IPS-18c (cell line): Measurements from ENCODE around the gene ZNF106.

ENCODE experiments used
- H3K4me3 ChIP-seq: 2 replicates; pipeline ENCODE4 v1.7.0; 2013; ENCODE audit warnings: low read depth, mild to moderate bottlenecking, low read length, moderate library complexity; ENCODE audit not compliant: insufficient read depth
- H3K9me3 ChIP-seq: one replicate; pipeline ENCODE4 v1.6.1; 2013; ENCODE audit warnings: mild to moderate bottlenecking, low read length, moderate library complexity; ENCODE audit not compliant: control insufficient read depth, insufficient read depth

Gene ZNF106

GRCh38 chr15:42491539-42492225 lies 741 bp upstream of the ZNF106 start:
- peak overlapping the region; percentile 92 for H3K4me3 ChIP-seq
- H3K9me3 ChIP-seq, result no peaks in the 10 kb centered on the region

- H3K9me3 ChIP-seq, result no peaks in the 10 kb centered on the region
- H3K4me3 ChIP-seq, result peak overlapping the region; percentile 92
Observed at GRCh38 chr15:42490291-42490670, 660 bp downstream of the ZNF106 start.

DNA sequence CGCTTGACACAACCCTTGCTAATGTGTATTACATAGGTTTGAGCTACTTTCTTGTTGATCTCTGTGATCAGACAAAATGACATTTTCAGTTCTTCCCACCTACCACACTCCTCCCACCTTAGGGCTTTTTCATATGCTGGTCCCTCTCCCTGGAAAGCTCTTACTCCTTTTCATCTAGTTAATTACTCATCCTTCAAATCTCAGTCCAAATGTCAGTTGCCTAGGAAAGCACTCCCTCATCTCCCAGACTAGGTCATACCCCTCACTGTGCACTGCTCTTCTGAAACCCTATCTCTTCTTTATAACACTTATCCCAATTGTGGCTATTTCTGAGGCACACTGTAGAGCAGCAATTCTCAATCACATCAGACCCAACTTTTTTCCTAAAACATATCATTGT lies 7.3 kb downstream of the ZNF106 start:
- H3K4me3 ChIP-seq, result no peak overlapping the region
- peaks cover 3% of the 10 kb centered on the region for H3K9me3 ChIP-seq

- no peak overlapping the region for H3K4me3 ChIP-seq
Observed at GRCh38 chr15:42482701-42483100, 8.2 kb downstream of the ZNF106 start.

DNA sequence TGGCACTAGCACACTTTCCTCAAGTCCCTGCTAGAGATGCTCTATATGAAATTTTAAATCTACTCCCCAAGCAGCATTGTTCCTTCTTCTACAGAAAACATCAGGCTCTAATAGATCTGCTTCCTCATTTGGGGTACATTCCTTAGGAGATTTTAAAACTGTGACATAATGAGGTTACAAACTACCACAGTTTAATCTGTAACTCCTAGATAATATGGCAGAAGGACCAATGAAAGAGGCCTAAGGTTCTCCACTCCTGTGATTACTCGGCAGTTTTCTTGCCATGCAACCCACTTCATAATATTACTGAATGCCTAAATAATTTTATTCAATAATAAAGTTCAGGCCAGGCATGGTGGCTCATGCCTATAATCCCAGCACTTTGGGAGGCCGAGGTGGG lies 16.1 kb downstream of the ZNF106 start:
- Histone ChIP-seq H3K9me3 (no peaks in the 10 kb centered on the region), H3K4me3 (no peak overlapping the region)

More at GRCh38 chr15:42482701-42483100, 8.2 kb downstream of the ZNF106 start:
- peaks cover 3% of the 10 kb centered on the region for H3K9me3 ChIP-seq

GRCh38 chr15:42471002-42471401 lies 19.9 kb downstream of the ZNF106 start:
- Histone ChIP-seq H3K9me3 (peaks cover 2% of the 10 kb centered on the region), H3K4me3 (no peak overlapping the region)

DNA sequence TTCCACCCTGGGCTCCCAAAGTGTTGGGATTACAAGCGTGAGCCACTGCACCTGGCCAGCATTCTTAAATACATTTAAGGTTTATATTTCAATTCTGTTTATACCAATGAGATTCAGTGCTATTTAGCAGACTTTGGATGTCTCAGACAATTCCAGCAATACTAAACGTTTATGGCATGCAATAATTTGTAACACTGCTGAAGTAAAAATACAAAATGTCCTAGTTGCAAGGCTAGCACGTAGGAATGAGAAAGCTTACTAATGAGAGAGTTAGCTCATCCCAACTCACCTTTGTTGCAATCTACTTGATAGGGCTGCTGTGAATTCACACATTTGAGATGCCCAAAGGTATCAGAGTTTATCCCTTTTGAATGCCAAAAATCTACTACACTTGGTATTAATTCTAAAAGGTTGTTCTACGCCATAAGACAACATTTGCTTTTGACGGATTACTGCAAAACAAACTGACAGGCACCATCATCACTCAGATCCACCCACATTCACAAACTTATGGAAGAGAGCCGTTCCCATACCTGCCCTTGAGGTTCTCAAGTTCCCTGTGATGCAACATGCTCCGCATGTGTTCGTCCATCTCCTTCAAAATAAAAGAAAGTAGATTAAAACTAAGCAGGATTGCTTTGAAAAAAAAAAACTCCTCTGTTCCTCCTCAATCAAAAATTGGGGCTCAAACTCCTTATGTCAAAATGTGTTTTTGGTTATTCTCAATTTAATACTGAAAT lies 25.3 kb downstream of the ZNF106 start:
- Histone ChIP-seq H3K4me3 (no peak overlapping the region), H3K9me3 (peaks cover 2% of the 10 kb centered on the region)

DNA sequence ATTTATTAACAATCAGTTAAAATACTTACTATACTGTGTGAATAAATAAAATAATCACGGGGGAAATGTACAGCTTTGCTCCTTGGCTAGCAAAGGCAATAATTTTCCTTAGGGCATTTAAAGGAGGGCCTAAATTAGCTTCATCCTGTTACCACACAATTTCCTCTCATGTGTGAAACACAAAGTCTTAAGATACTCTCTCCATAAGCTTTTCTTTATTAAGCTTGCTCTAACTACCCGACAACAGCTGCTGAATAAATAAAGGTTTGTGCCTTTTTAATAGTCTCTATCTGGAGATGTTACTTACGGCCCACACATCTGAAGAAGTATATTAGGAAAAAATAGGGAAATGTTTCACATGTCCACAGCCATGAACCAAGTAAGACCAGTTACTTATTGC lies 29.7 kb downstream of the ZNF106 start:
- no peak overlapping the region for H3K4me3 ChIP-seq

DNA sequence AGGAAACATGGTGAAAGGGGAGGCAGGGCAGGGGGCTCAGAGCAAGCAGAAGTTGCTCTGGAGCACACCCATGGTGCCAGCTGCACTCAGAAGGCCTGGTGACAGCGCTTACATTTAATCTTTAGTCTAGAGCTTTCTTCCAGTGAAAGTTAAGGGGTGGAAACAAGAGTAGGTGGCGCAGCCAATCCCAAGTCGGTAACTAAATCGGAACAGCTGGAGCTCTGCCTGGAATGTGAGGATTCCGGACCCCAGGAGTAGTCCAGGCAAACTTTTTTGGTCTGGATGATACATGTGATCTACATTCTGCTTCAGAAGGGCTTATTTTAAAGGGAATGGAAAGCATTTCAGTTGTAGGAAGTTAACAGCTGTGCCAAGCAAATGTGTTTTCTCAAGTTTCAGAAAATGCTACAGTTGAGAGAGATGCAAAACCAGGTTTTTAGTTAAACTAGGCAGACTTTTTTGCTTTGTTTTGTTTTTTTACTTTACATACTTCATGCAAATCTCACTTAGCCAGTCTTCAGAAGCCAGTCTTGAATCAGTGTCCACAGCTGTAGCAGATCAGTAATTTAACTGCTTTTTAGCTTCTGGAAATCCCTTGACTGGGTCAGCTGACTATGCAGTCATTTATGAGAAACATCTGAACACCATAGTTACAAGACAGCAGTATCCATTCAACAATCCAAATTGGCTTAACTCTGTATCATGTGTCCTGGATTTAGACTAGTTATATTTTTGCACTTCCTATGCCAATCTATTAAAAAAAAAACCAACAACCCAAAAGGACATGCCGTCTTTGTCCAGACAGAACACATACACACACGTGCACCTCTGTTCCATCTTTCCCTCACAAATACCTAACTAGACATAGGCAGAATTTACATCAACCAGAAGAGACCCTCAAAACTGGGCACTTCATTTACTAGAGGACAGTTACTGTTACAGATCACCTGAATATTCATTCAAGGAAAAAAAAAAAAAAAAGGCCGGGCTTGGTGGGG lies 33.2 kb downstream of the ZNF106 start:
- Histone ChIP-seq H3K9me3 (no peaks in the 10 kb centered on the region), H3K4me3 (peak overlapping the region; percentile 10; the same call in 1 of the 2 replicates)

More for the DNA sequence above, 29.7 kb downstream of the ZNF106 start:
- no peaks in the 10 kb centered on the region for H3K9me3 ChIP-seq

GRCh38 chr15:42456971-42457370 lies 34.0 kb downstream of the ZNF106 start:
- Histone ChIP-seq H3K4me3 (no peak overlapping the region), H3K9me3 (no peaks in the 10 kb centered on the region)

DNA sequence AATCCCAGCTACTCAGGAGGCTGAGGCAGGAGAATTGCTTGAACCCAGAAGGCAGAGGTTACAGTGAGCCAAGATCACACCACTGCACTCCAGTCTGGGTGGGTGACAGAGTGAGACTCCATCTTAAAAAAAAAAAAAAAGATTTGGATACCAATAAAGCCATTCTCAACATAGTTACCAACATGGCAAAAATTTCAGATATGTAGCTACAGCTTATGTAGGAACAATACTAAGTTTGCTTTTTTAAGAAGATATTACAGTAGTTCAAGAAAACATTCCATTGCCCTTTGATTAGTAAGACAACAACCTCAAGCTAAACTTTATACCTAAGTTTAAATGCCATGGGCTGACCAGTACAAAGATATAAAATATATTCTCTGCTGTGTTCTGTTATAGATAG lies 34.4 kb downstream of the ZNF106 start:
- Histone ChIP-seq H3K9me3 (no peaks in the 10 kb centered on the region), H3K4me3 (no peak overlapping the region)

- H3K4me3 ChIP-seq, result no peak overlapping the region
- H3K9me3 ChIP-seq, result no peaks in the 10 kb centered on the region
Observed at GRCh38 chr15:42453826-42454225, 37.1 kb downstream of the ZNF106 start.

DNA sequence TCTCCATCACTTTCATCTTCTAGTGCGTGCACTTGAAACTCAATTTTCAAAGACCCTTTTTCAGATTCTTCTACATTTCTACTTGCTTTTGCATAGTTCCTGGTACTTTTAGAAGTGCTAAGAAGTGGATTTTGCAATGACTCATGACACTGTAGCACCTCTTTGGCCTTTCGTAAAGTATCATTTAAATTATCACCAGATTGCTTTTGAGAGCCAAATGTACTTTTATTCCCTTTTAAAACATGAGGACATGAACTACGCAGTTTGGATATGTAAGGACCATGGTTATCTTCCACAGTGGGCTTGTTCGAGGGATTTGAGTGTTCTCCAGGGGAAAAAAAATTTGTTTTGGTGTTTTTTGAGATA lies 40.5 kb downstream of the ZNF106 start:
- Histone ChIP-seq H3K4me3 (no peak overlapping the region), H3K9me3 (no peaks in the 10 kb centered on the region)

GRCh38 chr15:42449770-42450424 lies 41.0 kb downstream of the ZNF106 start:
- Histone ChIP-seq H3K4me3 (no peak overlapping the region), H3K9me3 (no peaks in the 10 kb centered on the region)

GRCh38 chr15:42448281-42448680 lies 42.7 kb downstream of the ZNF106 start:
- Histone ChIP-seq H3K9me3 (no peaks in the 10 kb centered on the region), H3K4me3 (no peak overlapping the region)

- no peaks in the 10 kb centered on the region for H3K9me3 ChIP-seq
- H3K4me3 ChIP-seq, result no peak overlapping the region
Observed at GRCh38 chr15:42447599-42447998, 43.3 kb downstream of the ZNF106 start.

DNA sequence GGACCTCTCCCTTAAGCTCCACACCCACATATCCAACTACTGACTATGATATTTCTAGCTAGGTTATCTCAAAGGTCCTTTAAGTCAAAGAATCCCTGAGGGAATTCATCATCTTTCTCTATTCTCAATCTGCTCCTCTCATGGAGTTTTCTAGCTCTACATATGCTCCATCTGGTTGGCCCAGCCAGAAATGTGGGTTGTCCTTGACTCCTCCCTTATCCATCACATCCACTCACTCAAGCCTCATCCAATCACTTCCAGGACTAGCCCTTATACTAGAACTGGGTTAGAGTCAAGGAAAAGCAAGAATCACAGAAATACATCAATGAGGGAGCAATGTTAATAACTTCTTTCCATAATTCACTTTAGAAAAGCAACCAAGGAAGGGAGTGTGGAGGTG lies 45.4 kb downstream of the ZNF106 start:
- Histone ChIP-seq H3K9me3 (no peaks in the 10 kb centered on the region), H3K4me3 (no peak overlapping the region)
